Measurements from ENCODE around the gene UMAD1.
A peak's percentile ranks its signal among the peaks of the same experiment; 100 is the strongest.

Gene UMAD1

DNA sequence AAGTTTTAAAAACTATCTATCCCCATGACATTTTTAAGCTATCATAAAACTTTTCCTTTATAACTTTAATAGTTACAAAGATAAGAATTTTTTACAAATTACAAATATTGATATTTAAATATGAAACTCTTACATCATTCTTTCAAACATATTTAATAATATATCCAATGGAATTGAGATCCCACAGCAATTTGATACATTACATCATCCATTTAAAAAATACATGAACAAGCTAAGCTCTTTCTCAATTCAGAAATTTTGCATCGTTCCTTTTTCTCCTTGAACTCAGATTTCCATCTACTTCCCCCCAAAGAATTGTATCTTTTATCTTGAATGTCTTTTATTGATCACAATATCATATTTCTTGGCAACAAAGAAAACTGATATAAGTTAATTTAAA is 209.6 kb downstream of the UMAD1 start:
- DNase-seq: no peak

DNA sequence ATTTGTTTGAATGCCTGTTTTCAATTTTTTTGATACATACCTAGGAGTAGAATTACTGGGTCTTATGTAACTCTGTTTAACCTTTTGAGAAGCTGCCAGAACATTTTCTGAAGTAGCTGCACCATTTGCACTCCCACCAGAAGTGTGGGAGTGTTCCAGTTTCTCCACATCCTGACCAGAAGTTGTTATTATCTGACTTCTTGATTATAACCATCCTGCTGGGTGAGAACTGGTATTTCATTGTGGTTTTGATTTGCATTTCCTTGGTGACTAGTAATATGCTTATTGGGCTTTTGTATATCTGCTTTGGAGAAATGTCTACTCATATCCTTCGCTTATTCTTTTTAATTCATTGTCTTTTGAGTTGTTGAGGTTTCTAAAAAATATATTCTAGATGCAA is 210.8 kb downstream of the UMAD1 start:
- no peak for DNase-seq

DNA sequence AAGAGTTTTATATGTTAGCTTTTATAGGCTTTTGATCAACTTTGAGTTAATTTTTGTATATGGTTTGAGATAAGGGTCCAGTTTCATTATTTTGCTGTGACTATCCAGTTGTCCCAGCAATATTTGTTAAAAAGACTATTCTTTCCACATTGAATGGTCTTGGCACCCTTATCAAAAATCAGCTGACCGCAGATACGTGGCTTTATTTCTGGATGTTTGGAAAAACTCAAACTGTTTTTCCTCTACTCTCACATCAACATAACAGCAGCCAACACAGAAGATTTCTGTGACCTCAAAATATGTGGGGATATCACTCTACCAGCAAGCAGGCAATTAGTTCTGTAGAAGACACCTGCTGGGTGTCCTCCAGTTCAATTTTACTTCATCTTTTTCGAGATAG is 211.4 kb downstream of the UMAD1 start:
- DNase-seq: no peak

DNA sequence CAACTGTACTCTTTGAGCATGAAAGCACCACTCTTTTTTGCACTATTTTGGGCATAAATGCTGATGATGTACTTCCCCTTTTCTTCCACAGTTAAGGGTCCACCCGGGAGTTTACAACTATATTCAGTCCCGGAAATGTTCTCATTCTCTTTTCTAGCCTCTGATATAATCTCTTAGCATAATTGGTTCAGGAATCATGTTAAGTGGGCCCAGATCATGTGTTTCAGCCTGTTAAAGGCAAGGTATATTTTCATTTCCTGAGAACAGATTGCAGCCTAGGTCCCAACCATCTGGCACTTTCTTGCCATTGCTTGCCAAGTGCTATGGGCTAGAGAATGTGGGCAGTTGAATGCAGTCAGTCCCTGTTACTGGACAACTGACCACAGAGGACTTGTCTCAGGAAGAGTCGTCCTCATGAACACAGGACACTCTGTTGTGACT is 216.6 kb downstream of the UMAD1 start:
- peak; percentile 36 for DNase-seq

DNA sequence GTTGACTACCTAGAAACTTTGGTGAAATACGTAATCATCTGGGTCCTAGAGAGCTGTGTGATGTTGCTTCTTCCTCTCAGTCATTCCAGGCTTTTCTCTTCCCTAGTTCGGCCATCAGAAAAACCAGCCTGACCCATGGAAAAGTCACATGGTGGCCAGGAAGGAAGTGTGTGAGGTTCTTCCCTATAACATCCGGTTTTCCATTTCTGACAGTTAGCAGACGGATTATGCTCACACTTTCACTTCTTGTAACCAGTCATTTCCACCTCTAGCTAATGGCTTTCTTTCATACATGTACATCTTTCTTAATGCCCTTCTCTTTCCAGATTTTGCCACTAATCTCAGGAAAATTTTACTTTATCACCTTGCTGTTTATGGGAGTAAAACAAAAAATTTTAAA is 218.0 kb downstream of the UMAD1 start:
- no peak for DNase-seq

DNA sequence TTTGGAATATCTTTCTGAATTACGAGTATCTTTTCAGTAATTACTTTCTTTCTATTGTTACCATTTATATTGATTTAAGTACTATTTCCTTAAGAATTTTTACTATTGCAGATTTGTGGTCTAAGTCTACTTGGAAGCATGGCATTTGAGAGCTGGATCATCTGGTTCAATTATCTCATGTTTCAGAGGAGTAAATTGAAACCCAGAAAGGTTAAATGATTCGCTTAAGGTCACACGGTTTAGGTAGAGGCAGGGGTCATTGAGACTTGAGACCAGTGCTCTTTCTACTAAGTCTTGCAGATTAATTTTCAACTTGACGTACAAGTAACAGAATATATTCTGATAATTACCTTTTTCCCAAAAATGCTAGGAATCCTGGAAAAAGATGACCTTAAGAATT is 218.9 kb downstream of the UMAD1 start:
- DNase-seq: no peak

DNA sequence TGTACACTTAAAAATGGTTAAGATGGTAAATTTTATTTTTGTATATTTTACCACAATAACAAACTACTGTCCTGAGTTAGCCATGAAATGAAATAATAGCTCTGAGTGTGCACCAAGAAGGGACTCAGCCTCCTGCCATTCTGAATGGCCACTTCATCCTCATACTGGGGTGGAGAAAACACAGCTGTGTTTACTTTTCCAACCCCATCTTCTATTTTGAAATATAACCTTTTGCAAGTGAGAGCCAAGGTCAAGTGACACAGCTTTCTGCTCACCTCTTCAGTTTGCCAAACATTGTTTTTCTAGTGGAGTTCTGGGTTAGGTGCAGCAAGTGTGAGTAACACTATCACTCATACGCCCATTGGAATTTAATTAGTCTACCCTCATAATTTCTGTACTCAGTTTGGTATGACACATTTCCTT is 220.7 kb downstream of the UMAD1 start:
- DNase-seq: no peak

DNA sequence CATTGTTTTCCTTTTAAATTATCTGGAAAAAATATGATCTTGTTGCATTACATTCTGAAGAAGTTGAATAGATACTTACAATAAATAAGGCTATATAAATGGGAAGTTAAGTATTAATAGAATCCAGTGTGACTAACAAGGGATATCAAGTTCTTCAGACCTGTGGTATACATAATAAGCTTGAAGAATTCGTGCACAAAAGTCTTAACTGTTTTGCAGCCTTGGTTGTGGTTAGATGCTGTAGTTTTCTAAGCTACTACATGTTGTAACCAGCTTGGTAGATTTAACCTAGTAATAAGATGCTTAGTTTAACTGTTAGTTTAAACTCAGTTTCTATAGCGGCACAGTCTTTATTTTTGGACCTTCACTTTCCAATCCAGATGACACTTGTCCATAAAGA is 221.8 kb downstream of the UMAD1 start:
- no peak for DNase-seq

DNA sequence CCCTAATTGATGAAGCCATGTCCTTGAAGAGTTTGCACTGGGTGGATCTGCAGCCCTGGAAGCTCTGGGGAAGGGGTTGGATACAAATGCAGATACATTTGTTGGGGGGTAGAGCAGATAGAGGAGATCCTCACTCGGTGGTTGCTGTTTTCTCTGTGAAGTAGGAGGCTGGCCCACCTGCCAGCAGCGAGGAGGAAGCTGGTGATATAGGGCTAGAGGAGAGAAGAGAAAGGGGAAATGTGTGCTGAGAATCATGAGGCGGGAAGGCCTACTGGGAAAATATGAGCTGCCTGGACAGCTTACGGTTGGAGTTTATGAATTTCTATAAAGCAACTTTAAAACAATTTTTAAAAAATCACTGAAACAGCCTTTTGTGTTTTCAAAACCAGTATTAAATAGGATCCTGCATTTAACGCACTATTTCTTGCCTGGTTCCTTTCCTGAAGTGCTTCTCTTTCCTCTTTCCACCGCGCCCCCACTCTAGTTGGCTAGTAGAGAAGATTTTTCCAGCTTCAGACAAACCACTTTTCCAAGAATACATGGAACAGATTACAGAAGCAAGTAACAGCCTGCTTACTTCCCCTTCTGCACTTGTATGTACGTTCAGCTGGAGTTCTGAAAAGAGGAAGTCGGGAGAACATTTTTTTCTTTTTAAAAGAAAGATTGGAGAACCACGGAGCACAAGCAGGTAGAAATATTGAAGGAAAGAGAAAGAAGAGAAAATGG is 227.5 kb downstream of the UMAD1 start:
- DNase-seq: no peak

DNA sequence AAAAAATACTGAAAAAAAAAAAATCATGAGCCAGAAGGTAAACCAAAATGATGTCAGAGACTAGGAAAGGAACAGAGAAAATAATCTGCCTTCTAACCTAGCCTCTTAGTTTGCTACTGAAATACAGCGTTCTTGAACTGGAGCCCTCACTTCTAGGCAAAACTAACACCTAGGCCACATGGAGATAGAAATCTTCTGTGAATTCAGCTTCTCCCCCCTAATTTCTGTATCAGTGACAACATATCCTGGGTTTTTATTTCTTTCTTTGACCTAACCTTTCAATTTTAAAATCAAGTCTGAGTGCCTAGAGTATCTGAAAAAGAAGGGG is 228.0 kb downstream of the UMAD1 start:
- no peak for DNase-seq

DNA sequence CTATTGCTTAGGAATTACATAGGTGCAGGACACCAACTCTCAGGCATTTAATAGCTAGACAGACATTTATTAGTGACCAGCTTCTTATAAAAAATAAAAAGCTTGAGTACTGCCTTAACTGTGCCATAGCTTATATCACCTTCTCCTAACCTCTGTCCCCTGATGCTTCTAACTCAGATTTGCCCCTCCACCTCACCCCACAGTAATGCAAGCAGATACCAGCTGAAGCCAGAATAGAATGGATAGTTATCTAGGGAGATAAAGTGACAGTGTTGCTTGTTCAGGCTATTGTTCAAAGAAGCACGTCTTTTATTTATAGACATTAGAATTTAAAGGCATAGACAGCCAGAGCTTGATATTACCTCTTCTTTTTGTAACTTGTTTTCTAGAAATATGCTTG is 228.5 kb downstream of the UMAD1 start:
- no peak for DNase-seq

DNA sequence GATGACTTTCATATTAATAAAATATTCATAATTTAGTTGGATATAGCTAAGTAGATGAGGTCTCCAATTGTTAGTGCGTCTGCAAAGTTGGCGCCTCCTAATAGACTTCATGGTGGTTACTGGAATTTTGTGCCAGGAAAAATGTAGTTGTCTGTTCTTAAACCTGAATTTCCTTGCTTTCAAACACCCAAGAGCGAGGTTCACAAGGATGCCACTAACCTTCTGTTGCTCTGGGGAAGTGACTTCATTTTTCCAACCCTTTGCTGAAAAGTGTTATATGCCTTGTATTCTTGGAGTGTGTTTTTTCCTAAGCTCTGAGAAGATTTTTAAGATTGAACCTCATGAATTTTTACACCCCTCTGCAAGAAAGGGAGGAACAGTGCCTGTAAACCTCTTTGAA is 229.1 kb downstream of the UMAD1 start:
- no peak for DNase-seq

DNA sequence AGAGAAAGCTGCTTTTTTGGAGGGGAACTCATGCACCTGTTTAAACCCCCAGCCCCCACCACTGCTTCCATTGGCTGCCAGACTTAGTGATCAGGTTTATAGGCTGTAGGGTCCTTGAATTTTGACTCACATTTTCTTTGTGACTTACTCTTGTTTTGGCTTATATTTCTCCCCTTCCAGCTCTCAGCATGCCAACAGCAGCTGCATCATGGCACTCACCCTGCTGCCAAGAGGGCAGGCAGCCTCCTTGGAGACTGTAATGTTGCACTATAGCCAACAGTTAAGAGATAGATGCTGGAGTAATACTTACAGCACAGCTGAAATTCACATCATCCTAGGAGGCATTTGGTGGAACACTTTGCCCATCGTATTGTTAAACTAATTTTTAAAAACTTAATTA is 230.0 kb downstream of the UMAD1 start:
- DNase-seq: no peak

DNA sequence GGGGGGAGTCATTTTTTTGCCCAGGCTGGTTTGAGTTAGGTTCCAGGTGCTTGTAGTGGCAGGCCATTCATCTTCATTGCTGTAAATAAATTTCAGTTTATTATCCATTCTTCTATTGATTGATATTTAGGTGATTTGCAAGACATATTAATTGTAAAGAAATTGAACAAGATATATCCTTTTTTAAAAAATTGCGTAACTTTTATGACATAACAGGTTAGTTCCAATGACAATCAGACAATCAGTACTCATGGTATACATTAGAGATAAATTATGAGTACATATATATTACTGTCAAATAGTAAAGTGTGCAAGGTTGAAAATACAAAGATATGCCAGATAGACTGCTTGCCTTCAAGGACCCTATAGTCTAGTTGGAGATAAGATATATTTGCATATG is 235.9 kb downstream of the UMAD1 start:
- no peak for DNase-seq

DNA sequence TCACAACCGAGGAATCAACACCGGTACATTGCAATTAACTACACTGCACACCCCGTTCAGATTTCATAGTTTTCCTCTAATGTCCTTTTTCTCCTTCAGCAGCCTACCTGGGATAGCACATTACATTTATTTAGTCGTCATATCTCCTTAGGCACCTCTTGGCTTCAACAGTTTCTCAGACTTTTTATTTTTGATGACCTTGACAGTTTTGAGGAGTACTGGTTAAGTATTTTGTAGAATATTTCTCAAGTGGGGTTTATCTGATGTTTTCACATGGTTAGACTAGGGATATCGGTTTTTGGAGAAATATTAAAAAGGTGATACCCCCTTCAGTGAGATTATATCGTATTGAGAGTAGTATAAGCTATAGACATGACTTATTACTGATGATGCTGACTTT is 241.0 kb downstream of the UMAD1 start:
- no peak for DNase-seq

DNA sequence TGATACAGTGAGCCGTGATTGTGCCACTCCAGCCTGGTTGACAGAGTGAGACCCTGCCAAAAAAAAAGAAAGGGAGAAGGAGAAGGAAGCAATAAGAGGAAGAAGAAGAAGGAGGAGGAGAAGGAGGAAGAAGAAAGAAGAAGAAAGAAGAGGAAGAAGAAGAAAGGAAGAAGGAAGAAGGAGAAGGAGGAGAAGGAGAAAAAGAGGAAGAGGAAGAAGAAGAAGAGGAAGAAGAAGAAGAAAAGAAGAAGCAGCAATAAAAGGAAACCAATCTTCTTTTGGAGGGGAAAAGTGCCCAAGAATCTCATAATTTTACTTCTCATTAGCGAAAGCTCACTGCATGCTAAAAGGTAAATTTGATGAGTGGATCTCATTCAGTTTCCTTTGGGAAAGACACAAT is 242.3 kb downstream of the UMAD1 start:
- no peak for DNase-seq

DNA sequence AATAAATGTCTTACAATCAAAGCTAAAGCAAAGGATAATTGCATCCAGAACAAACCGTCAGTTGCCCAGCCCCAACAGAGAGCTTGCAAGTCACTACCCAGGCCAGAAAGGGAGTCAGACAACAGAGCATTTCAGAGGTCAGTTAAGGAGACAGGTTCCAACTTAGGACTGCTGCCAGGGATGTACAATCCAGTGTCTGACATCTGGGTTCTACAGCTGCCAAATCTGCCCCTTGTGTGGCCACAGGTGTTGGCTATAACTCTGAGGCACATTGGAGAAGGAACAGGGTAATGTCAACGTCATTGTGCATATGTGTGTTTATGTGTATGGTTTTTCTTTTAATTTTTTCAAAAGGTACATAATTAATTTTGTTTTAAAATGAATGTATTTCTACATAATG is 242.8 kb downstream of the UMAD1 start:
- DNase-seq: no peak

DNA sequence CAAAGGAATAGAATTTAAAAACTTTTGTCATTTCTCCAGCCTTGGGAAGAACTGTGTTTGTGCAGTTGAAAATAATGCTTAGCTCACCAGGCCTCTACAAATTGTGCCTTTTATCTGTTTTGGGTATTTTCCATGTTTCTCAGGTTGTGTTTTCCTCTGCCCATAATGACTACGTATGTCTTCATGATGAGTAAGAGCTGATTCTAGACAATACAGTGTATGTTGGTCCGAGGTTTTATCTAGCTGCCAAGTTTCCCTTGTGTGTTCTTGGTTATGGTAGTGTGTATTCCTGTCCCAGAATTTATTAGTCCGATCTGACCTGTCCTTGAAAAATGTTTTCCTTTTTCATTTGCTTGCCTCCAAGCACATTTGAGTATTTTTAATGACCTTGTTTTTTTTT is 244.3 kb downstream of the UMAD1 start:
- DNase-seq: no peak

DNA sequence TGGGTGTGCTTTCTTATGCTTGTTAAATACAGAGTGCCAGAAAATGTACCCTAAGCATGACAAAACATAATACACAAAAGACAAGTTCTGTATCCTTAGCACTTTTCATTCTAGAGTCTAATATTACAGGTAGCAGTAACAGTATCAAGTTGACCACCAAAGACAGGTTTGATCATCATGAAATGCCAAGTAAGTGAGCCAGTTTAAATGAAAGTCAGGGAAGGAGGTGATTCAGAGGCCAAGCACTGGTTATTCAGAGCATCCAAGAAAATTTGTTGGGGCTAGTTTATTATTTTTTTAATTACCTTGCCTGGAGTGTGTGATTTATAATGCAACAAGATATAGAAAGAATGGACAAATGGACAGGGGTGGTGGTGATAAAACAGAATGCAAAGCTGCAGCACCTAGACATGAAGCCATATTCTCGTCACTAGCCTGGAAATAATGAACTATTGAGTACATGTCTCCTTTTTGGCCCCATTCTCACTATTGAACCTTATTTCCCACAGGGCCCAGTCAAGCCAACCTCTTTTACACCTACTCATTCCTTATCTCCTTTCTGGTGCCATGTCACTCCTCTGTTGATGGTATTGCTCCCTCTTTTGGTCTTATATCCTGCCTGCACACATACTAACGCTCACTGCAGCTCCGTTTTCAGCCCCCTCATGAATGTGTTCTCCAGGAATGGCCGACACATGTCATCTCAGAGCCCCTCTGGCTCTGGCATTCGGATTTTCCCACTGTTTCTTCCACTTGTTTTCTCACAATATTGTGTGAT is 249.4 kb downstream of the UMAD1 start:
- no peak for DNase-seq

DNA sequence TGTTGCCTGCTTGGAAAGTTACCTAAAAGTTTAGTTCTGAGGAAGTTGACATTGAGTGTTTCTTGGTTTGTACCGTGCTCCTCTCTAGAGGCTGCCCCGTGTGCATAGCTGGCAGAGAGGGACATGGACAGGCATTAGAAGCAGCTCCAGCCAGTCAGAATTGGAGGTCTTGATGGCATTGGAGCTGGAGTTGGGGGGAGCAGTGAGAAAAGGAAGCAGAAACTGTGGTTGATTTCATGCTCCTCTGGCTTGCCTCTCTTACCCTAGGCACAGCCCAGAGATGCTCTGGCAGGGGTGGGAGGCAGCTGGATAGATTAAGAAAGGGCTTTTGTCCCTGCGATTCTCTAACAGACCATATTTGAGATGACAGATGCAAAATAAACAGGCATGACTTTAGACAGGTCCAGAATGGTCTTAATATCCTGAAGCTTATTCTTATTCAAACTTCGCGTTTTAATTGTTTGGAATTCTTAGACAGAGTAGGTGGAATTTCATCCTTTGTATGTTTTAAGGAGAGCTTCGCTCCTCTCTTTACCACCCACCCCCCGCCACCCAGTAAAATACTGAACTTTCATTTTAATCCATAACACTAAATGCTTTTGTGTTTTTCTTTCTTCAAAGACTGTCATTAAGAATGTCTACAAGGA is 254.6 kb downstream of the UMAD1 start:
- no peak for DNase-seq

DNA sequence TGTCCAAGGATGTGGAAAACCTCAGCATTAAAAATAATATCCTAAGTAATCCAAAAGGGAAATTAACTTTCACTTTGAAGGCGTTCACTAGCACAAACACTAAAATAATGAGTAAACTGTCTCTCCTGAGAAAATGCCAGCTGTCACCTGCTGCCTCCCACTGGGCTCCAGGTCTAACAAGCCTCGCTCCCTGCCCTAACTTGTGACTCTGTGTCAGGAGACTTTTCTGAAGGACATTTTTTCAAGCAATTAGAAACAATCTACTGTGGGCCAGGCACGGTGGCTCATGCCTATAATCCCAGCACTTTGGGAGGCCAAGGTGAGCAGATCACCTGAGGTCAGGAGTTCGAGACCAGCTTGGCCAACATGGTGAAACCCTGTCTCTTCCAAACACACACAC is 255.2 kb downstream of the UMAD1 start:
- DNase-seq: peak; percentile 77

DNA sequence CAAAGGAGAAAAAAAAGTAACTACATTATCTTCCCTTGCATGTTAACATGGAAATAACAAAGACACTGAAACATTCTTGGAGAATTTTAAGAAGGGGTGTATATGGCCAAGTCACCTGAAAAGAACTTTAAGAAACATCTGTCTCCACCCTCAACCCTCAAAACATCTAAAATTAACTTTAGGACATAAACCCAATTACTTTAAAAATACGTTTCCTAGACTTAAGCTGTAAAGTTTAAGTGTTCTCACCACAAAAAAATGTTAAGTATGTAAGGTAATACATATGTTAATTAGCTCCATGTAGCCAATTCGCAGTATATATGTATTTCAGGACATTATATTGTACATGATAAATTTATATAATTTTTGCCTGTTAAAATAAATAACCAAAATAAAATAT is 257.0 kb downstream of the UMAD1 start:
- no peak for DNase-seq

DNA sequence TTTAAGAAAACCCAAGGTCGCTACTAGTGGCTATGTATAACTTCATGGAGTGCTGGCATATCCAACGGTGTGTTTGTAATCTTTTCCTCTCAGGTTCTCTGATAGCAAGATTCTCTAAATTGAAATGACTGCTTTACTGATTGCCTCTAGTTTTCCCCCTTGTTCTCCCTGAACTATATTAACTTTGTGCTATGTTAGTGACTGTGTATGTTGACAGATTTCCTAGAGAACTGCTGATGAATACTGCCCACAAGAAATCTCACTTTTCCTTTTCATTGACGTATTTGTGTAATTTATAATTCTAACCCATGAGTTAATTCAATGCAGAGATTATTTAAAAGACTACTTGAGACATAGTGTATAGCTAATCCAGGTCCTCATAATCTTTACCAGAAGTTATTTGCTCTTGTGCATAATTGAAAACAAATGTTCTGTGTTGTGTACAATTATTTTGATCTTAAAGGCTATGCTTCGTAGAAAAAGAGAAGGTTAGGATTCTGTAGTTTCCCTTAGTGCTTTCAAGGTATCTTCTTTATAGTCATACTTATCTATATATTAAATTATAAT is 257.5 kb downstream of the UMAD1 start:
- DNase-seq: no peak

DNA sequence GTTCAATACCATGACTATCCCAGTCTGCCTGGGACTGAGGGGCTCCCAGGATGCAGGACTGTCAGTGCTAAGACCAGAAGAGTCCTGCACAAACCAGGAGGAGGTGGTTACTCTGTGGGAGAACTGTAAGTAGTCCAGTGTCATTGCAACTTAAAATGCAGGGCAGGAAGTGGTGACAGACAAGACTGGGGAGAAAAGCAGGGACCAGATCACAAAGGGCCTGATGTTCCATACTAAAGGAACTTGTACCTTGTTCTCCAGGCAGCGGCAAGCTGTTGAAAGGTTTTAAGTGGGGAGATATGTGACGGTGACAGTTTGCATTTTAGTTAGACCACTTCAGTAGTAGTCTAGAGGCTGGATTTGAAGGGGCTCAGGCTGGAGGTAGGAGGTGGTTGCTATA is 262.3 kb downstream of the UMAD1 start:
- no peak for DNase-seq

All from NCI-H2171 (cell line).